Measurements from ENCODE around the gene ACR. TPM values are rescaled to one million over a fixed set of nuclear protein-coding genes. Genes with fewer than 3 reads are reported as not detected.

The ACR gene
- total and polyA plus RNA-seq, 10 of the 15 experiments (the other 5 are each of a cell fraction or from before 2014, with no cell fraction given): not detected

GRCh38 chr22:50699001-50699755 lies 38.8 kb upstream of the ACR start:
- no peaks in the 10 kb centered on the region for H4K20me1 ChIP-seq (ENCODE audit: control insufficient read depth, insufficient read depth)
- ChIA-PET SMC1A (ENCODE audit: uncharacterized antibody, unreplicated experiment) (interaction anchor here (1.3 kb wide), 1 partner anchor 127 kb away, joined by 3 read pairs; no protein-coding TSS in a partner anchor), RAD21 (ENCODE audit: unreplicated experiment) (no interaction called here), POLR2A (no interaction called here), CTCF (interaction anchor here (0.9 to 1.6 kb wide), 5 partner anchors 66 to 458 kb away, joined by 3 to 5 read pairs (median 3); partner anchors contain the start of gene ARSA)
- no peaks in the 10 kb centered on the region for H3K4me1 ChIP-seq (ENCODE audit: control insufficient read depth, insufficient read depth, low read length)
- 23% methylated on average over 15 of the region's 15 CpGs for WGBS (ENCODE audit: insufficient coverage, insufficient replicate concordance, low lambda C conversion rate, missing lambda C conversion rate)
- no peak overlapping the region for H2AFZ ChIP-seq (ENCODE audit: control insufficient read depth, low read depth, low read length)
- in situ Hi-C loops (cut with MboI): no loop called here
- DNase-seq (ENCODE audit: low read depth, low spot score) (no peak), FAIRE-seq (no peak), ATAC-seq (no peak)
- no peak overlapping the region for H3K27ac ChIP-seq (ENCODE audit: control insufficient read depth, insufficient read depth)
- no peak overlapping the region for H3K4me3 ChIP-seq
- H3K9ac ChIP-seq (ENCODE audit: control insufficient read depth, insufficient read depth, low read length): no peak overlapping the region
- intact Hi-C loops (cut with micrococcal nuclease; ENCODE audit: unreplicated experiment): no loop called here
- no TSS peak for BruUV-seq (replicated peaks)
- H3K9me3 ChIP-seq (replicated peaks; ENCODE audit: control insufficient read depth, insufficient read depth, low read length): no peaks in the 10 kb centered on the region
- no peaks in the 10 kb centered on the region for H3K27me3 ChIP-seq (replicated peaks in 1 of 2; ENCODE audit: control insufficient read depth in 2 of 2, insufficient read depth in 2 of 2, low read length in 1 of 2)
- no peaks in the 10 kb centered on the region for H3K79me2 ChIP-seq (ENCODE audit: control insufficient read depth, insufficient read depth, low read length)
- no peak for TF ChIP-seq NR2C2 (IDR thresholded peaks at IDR 0.05; ENCODE audit: borderline replicate concordance, control insufficient read depth, insufficient read length, low read depth)
- no peak overlapping the region for H3K4me2 ChIP-seq (ENCODE audit: control insufficient read depth, insufficient read depth)
- no peaks in the 10 kb centered on the region for H3K36me3 ChIP-seq (ENCODE audit: control insufficient read depth in 2 of 2, insufficient read depth in 2 of 2, low read length in 1 of 2)

- no peaks in the 10 kb centered on the region for H3K9me3 ChIP-seq (replicated peaks; ENCODE audit: control insufficient read depth, insufficient read depth, low read length)
- no peaks in the 10 kb centered on the region for H3K4me1 ChIP-seq (ENCODE audit: control insufficient read depth, insufficient read depth, low read length)
- H3K9ac ChIP-seq (ENCODE audit: control insufficient read depth, insufficient read depth, low read length): no peak overlapping the region
- no peak overlapping the region for H3K4me2 ChIP-seq (ENCODE audit: control insufficient read depth, insufficient read depth)
- WGBS (ENCODE audit: insufficient coverage, insufficient replicate concordance, low lambda C conversion rate, missing lambda C conversion rate): 49% methylated on average over 15 of the region's 15 CpGs
- no peak overlapping the region for H2AFZ ChIP-seq (ENCODE audit: control insufficient read depth, low read depth, low read length)
- ChIA-PET SMC1A (ENCODE audit: uncharacterized antibody, unreplicated experiment) (interaction anchor here (0.6 to 1.3 kb wide), 2 partner anchors 128 to 1336 kb away, joined by 3 read pairs; no protein-coding TSS in a partner anchor), RAD21 (ENCODE audit: unreplicated experiment) (no interaction called here), CTCF (interaction anchor here (0.9 to 1.6 kb wide), 6 partner anchors 8 to 459 kb away, joined by 3 to 5 read pairs (median 4); partner anchors contain the start of gene ARSA), POLR2A (no interaction called here)
- ATAC-seq (peak; percentile 73), DNase-seq (ENCODE audit: low read depth, low spot score) (no peak), FAIRE-seq (no peak)
- H3K36me3 ChIP-seq (ENCODE audit: control insufficient read depth in 2 of 2, insufficient read depth in 2 of 2, low read length in 1 of 2): no peaks in the 10 kb centered on the region
- H4K20me1 ChIP-seq (ENCODE audit: control insufficient read depth, insufficient read depth): no peaks in the 10 kb centered on the region
- H3K27me3 ChIP-seq (replicated peaks in 1 of 2; ENCODE audit: control insufficient read depth in 2 of 2, insufficient read depth in 2 of 2, low read length in 1 of 2): no peaks in the 10 kb centered on the region
- no TSS peak for BruUV-seq (replicated peaks)
- H3K79me2 ChIP-seq (ENCODE audit: control insufficient read depth, insufficient read depth, low read length): no peaks in the 10 kb centered on the region
- intact Hi-C loops (cut with micrococcal nuclease; ENCODE audit: unreplicated experiment): no loop called here
- in situ Hi-C loops (cut with MboI): no loop called here
- no peak for TF ChIP-seq KLF5 (IDR thresholded peaks at IDR 0.05; ENCODE audit: partially characterized antibody)
- TF ChIP-seq CTCF (IDR thresholded peaks at IDR 0.05 in 2 of 3, conservative IDR thresholded peaks at IDR 0.05 in 1 of 3; ENCODE audit: control insufficient read depth in 2 of 3, extremely low read depth in 1 of 3, insufficient read depth in 1 of 3, low read depth in 3 of 3, low read length in 3 of 3): peak; percentile 28 to 40 (median 39); a peak in 3 of 6 replicates
- TF ChIP-seq CHD1 (IDR thresholded peaks at IDR 0.05; ENCODE audit: low read depth, low read length): no peak
- no peak for TF ChIP-seq IRF3 (IDR thresholded peaks at IDR 0.05)
- no peak for TF ChIP-seq ZBTB11 (CRISPR knock-in tag; IDR thresholded peaks at IDR 0.05)
- TF ChIP-seq CREM (IDR thresholded peaks at IDR 0.05; ENCODE audit: low read depth): no peak
- TF ChIP-seq RCOR1 (conservative IDR thresholded peaks at IDR 0.05; ENCODE audit: low read depth, low read length): no peak
- H3K27ac ChIP-seq (ENCODE audit: control insufficient read depth, insufficient read depth): no peak overlapping the region
- H3K4me3 ChIP-seq: no peak overlapping the region
Measured at GRCh38 chr22:50699756-50700386, 38.1 kb upstream of the ACR start.
